GM12873 (cell line): ENCODE results near the gene FHAD1.

Experiments
- TF ChIP-seq, protein P1 (sequence below): IDR thresholded peaks from 2 replicates; pipeline ENCODE4 v1.5.1; 2012; ENCODE audit warnings: low read depth, mild to moderate bottlenecking, moderate library complexity, low read length, control low read depth; ENCODE audit not compliant: insufficient read depth; ENCODE audit errors: missing control alignments

Gene FHAD1

DNA sequence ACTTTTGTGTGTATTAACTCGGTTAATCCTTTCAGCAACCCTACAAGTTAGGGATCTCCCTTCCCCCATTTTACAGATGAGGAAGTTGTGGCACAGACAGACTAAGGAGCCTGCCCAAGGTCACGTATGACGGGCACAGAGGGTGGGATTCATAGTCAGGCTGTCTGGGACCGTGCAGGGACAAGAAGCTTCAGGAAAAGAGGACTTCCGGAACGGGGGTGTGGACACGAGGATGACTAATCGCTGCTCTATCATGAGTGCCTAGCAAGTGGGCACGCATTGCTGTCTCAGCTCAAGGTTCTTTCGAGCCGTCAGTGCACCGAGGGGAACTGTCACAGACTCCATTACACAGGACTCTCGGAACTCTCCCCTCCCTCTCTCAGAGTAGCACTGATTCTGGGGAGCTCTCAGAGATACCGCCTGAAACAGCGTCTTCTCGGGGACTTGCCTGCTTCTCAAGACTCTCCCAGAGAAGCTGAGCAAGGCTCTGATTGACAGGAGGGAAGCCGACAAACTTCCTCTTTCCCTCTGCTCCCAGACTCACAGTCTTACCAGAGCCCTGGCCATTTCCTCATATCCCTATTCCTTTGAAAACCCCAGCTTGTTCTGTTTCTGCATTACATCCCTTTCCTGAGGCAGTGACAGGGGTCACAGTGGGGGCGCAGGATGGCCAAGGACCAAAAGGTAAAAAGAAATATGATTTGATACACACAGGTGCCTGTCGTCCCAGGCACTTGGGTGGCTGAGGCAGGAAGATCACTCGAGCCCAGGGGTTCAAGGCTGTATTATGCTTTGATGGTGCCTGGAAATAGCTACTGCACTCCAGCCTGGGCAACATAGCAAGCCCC is 14.4 kb downstream of the FHAD1 start:
- TF ChIP-seq, protein P1, sequence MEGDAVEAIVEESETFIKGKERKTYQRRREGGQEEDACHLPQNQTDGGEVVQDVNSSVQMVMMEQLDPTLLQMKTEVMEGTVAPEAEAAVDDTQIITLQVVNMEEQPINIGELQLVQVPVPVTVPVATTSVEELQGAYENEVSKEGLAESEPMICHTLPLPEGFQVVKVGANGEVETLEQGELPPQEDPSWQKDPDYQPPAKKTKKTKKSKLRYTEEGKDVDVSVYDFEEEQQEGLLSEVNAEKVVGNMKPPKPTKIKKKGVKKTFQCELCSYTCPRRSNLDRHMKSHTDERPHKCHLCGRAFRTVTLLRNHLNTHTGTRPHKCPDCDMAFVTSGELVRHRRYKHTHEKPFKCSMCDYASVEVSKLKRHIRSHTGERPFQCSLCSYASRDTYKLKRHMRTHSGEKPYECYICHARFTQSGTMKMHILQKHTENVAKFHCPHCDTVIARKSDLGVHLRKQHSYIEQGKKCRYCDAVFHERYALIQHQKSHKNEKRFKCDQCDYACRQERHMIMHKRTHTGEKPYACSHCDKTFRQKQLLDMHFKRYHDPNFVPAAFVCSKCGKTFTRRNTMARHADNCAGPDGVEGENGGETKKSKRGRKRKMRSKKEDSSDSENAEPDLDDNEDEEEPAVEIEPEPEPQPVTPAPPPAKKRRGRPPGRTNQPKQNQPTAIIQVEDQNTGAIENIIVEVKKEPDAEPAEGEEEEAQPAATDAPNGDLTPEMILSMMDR = no peak

DNA sequence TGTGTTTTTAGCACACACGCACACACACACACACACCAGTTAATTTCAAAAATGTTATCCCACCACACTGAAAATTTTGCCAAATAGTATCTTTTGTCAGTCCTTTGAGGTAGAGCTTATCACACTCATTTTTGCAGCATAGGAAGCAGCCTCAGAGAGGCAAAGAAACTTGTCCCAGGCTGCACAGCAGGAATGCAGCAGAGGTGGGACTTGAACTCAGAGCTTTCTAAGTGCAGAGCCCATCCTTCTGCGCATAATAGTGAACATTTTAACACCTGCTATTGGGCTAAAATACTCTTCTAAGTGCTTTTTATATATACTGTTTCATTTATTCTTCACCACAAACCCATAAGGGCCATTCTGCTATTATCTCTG is 15.0 kb downstream of the FHAD1 start:
- TF ChIP-seq, protein P1 = no peak

GRCh38 chr1:15262706-15263105 is 15.7 kb downstream of the FHAD1 start:
- TF ChIP-seq, protein P1 = no peak

- TF ChIP-seq, protein P1 = no peak
Observed at GRCh38 chr1:15264769-15265168, 17.7 kb downstream of the FHAD1 start.

DNA sequence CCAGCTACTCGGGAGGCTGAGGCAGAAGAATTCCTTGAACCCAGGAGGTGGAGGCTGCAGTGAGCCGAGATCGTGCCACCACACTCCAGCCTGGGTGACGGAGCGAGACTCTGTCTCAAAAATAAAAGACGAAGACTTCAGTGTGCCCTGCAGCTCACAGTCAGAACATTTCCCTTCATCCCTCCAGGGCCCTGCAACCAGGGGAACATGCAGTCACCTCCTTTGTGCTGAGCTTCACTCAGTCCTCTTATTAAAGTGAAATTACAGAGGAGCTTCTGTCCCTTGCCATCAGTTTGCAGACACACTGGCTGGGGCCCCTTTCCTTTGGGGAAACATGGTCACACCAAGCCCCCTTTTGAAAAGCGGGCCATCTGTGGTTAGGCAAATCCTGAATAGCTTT is 24.2 kb downstream of the FHAD1 start:
- TF ChIP-seq, protein P1 = no peak

DNA sequence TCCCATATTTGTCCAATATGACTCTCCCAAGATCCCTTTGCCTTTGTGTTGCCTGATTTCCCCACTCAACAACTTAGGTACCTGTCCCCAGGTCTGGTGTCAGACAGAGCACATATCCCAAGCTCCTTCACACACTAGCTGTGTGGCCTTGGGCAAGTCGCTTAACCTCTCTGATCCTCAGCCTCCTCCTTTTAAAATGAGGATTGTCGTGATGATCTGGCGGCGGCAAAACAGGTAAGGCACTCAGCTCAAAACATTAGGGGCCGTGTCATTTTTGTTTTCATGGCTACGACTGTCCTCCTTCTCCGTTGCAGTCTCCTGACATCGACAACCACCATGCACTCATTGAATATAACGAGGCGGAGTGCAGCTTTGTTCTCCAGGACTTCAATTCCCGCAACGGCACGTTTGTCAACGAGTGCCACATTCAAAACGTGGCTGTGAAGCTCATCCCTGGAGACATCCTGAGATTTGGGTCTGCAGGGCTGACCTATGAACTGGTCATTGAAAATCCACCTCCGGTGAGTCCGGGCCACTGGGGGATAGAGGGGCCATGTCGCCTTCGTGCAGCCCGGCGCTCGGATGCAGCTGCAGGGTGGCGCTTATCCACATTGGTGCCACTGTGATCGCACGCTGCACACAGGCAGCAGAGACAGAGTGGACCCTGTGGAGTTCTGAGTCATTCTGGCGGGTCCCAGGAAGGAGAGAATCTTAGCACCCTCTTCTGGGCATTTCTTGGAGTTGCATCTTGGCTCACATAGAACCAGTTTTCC is 25.2 kb downstream of the FHAD1 start:
- TF ChIP-seq, protein P1 = peak; percentile 80

GRCh38 chr1:15272782-15273127 is 25.7 kb downstream of the FHAD1 start:
- TF ChIP-seq, protein P1 = no peak
